ENCODE data around the gene ANO7.
A peak's percentile ranks its signal among the peaks of the same experiment; 100 is the strongest.

ANO7 gene

GRCh38 chr2:241249654-241250053 is 61.2 kb downstream of the ANO7 start:
- no peak for DNase-seq (ENCODE audit: low read depth in 2 of 2)

GRCh38 chr2:241252778-241253475 is 64.5 kb downstream of the ANO7 start:
- no peak for DNase-seq (ENCODE audit: low read depth in 2 of 2)

- DNase-seq (ENCODE audit: low read depth in 2 of 2), result no peak
Measured at GRCh38 chr2:241254904-241255351, 66.5 kb downstream of the ANO7 start.

GRCh38 chr2:241255542-241256167 is 67.2 kb downstream of the ANO7 start:
- no peak for DNase-seq (ENCODE audit: low read depth in 2 of 2)

- DNase-seq (ENCODE audit: low read depth in 2 of 2), result no peak
Measured at GRCh38 chr2:241256168-241256545, 67.7 kb downstream of the ANO7 start.

- DNase-seq (ENCODE audit: low read depth in 2 of 2), result no peak
Measured at GRCh38 chr2:241257419-241258032, 69.0 kb downstream of the ANO7 start.

- DNase-seq (ENCODE audit: low read depth in 2 of 2), result no peak
Measured at GRCh38 chr2:241258505-241259280, 70.2 kb downstream of the ANO7 start.

GRCh38 chr2:241260911-241261310 is 72.4 kb downstream of the ANO7 start:
- no peak for DNase-seq (ENCODE audit: low read depth in 2 of 2)

GRCh38 chr2:241261628-241262027 is 73.2 kb downstream of the ANO7 start:
- DNase-seq (ENCODE audit: low read depth in 2 of 2), result no peak

GRCh38 chr2:241263061-241263460 is 74.6 kb downstream of the ANO7 start:
- DNase-seq (ENCODE audit: low read depth in 2 of 2), result no peak

- no peak for DNase-seq (ENCODE audit: low read depth in 2 of 2)
Measured at GRCh38 chr2:241265506-241265905, 77.0 kb downstream of the ANO7 start.

GRCh38 chr2:241267249-241268067 is 79.0 kb downstream of the ANO7 start:
- DNase-seq (ENCODE audit: low read depth in 2 of 2), result no peak

- no peak for DNase-seq (ENCODE audit: low read depth in 2 of 2)
Measured at GRCh38 chr2:241268306-241268705, 79.8 kb downstream of the ANO7 start.

GRCh38 chr2:241268716-241269445 is 80.4 kb downstream of the ANO7 start:
- no peak for DNase-seq (ENCODE audit: low read depth in 2 of 2)

GRCh38 chr2:241269707-241270520 is 81.4 kb downstream of the ANO7 start:
- no peak for DNase-seq (ENCODE audit: low read depth in 2 of 2)

GRCh38 chr2:241270531-241270930 is 82.1 kb downstream of the ANO7 start:
- DNase-seq (ENCODE audit: low read depth in 2 of 2), result no peak

GRCh38 chr2:241271706-241272302 is 83.3 kb downstream of the ANO7 start:
- peak in 1 of 2 donors; percentile 42 for DNase-seq (ENCODE audit: low read depth in 2 of 2)

- no peak for DNase-seq (ENCODE audit: low read depth in 2 of 2)
Measured at GRCh38 chr2:241272303-241273209, 84.1 kb downstream of the ANO7 start.

Measured in stimulated activated CD4-positive, alpha-beta T cell treated with anti-CD3 and anti-CD28 coated beads, Interleukin-15, amount 100 ng/mL, for 48 hours (primary cell).